ENCODE data around the gene SLC6A18. TPM values are rescaled to one million over a fixed set of nuclear protein-coding genes. Genes with fewer than 3 reads are reported as not detected.

SLC6A18 gene
- total and polyA plus RNA-seq, 9 of the 15 experiments (the other 6 are each of a cell fraction or from before 2014, with no cell fraction given): not detected

- TF ChIP-seq ZNF592 (IDR thresholded peaks at IDR 0.05) (no peak), E2F4 (CRISPR knock-in tag; IDR thresholded peaks at IDR 0.05; ENCODE audit: low read depth) (no peak), PATZ1 (CRISPR knock-in tag; IDR thresholded peaks at IDR 0.05; ENCODE audit: borderline replicate concordance) (0 out of 2 replicates have a peak, but pooled peaks have one; percentile 22), EZH2 (IDR thresholded peaks at IDR 0.05; ENCODE audit: borderline replicate concordance, low read depth, low read length) (no peak), BRCA1 (IDR thresholded peaks at IDR 0.05) (no peak), BRCA1 (CRISPR knock-in tag; IDR thresholded peaks at IDR 0.05) (no peak), GTF2E2 (tag; IDR thresholded peaks at IDR 0.05) (no peak), CSDE1 (IDR thresholded peaks at IDR 0.05) (peak in 1 of 2 experiments; percentile 85; a peak in 1 of 4 replicates), PRPF4 (IDR thresholded peaks at IDR 0.05; ENCODE audit: insufficient read depth, low read depth, low read length, poor library complexity, severe bottlenecking) (no peak), KAT2B (IDR thresholded peaks at IDR 0.05; ENCODE audit: low read depth, low read length) (no peak)
Observed at GRCh38 chr5:1199340-1199648, 25.9 kb upstream of the SLC6A18 start (continued).

All from K562 (cell line).